Measurements from ENCODE around the gene MELK.

Gene MELK

DNA sequence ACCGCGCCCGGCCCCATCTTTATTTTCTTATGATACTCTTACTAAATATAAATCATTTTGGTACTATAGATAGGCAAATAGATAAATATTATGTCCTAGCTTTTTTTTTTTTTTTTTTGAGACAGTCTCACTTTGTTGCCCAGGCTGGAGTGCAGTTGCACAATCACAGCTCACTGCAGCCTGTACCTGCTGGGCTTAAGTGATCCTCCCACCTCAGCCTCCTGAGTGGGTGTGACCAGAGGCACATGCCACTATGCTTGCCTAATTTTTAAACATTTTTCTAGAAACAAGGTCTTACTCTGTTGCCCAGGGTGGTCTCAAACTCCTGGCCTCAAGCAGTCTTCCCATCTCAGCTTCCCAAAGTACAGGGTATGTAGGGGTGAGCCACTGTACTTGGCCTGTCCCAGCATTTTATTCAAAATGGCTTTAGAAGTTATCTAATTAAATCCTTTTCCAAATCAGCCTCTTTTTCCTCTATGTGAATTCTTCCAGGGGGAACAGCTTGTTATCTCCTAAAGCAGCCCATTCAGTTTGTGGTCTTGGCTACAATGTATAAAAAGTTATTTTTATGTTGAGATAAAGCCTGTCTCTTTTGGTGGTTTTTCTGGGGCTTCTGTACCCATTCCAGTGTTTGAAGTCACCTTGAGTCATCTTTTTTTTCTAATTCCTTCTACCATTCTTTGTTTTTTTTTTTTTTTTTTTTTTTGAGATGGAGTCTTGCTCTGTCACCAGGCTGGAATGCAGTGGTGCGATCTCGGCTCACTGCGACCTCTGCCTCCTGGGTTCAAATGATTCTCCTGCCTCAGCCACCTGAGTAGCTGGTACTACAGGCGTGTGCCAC lies 12.1 kb downstream of the MELK start:
- DNase-seq (ENCODE audit: low spot score) = no peak

DNA sequence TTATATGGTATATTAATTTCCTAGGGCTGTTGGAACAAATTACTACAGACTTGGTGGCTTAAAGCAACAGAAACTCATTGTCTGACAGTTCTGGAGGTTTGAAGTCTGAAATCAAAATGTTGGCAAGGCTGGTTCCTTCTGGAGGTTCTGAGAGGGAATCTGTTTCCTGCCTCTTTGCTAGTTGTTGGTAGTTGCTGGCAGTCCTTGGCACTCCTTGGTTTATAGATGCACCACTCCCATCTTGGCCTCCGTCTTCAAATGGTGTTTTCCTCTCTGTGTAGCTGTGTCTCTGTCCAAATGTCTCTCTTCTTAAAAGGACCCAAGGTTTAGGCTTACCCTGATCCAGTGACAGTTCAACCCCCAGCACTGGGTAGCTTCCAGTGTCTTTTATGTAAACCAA lies 17.5 kb downstream of the MELK start:
- no peak for DNase-seq (ENCODE audit: low spot score)

DNA sequence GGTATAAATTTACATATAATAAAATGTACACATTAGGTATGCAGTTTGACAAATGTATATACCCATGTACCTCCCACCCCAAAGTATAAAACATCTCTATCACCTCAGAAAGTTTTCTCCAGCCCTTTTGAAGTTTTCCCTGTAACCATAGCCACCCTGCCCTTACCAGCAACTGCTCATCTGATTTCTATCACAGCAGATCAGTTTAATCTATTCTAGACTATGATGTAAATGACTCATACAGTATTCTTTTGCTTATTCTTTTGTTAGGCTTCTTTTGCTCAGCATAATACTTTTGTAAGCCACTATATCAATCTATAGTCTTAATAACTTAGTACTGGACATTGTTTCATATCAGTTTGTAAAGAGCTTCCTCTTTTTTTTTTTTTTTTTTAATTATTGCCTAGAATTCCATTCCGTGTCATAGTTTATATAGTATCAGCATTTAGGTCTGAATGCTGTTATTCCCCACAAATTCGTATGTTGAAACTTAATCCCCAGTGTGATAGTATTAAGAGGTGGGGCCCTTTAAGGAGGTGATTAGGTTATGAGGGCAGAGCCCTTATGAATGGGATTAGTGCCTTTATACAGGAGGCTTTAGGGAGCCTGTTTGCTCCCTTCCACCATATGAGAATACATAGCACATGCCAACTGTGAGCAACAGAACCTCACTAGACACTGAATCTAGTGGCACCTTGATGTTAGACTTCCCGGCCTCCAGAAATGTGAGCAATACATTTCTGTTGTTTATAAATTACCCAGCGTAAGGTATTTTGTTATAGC lies 20.3 kb downstream of the MELK start:
- no peak for DNase-seq (ENCODE audit: low spot score)

DNA sequence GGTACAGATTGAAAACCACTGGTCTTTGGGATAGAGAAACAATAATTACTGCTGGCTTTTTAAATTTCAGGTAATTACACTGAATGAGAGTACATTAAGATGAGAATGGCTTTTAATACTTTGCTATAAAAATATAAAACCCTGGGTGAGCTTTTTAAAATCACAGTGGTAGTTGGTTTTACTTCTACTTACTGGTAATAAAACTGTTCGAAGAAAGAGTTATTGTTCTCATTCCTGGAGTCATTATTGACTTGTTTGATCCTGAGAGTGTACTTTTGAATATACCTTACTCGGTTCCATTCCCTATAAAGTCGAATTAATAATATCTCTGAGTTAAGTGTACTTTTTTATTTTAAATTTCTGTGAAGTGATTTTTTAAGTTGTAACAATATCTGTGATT lies 21.5 kb downstream of the MELK start:
- DNase-seq (ENCODE audit: low spot score) = no peak

- peak; percentile 18 for DNase-seq (ENCODE audit: low spot score)
Observed at GRCh38 chr9:36597412-36598178, 24.9 kb downstream of the MELK start.

GRCh38 chr9:36598273-36598672 lies 25.6 kb downstream of the MELK start:
- DNase-seq (ENCODE audit: low spot score) = no peak

DNA sequence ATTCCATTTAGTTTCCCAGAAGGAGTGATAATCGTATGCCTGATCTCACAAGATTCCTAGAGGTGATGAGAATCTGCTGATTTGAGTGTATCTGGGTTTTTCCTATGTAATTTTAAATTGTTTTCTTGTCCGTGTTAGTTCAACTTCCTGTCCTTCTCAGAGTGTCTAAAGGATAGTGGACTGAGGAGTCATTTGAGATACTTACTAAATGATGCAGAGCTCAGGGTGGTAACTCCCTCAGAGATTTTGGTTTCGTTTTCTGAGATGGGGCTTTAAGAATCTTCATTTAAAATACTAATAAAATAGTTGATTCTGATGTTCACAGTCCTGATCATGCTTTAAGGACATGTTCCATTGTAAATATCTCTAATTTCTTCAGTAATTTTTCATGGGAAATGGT lies 30.3 kb downstream of the MELK start:
- no peak for DNase-seq (ENCODE audit: low spot score)

DNA sequence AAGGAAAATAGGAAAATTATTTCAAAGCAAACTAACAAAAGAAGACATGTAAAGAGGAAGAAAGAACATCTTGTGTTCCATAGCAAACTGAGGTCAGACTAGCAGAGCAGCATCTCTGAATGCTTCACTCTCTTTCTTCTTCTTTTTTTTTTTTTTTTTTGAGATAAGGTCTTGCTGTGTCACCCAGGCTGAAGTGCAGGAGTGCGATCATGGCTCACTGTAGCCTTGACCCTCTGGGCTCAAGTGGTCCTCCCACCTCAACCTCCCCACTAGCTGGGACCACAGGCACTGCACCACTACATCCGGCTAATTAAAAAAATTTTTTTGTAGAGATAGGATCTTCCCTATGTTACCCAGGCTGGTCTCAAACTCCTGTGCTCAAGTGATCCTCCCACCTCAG lies 36.6 kb downstream of the MELK start:
- DNase-seq (ENCODE audit: low spot score) = no peak

- no peak for DNase-seq (ENCODE audit: low spot score)
Observed at GRCh38 chr9:36622121-36622520, 49.4 kb downstream of the MELK start.

GRCh38 chr9:36623280-36623679 lies 50.6 kb downstream of the MELK start:
- DNase-seq (ENCODE audit: low spot score) = no peak

- peak; percentile 83 for DNase-seq (ENCODE audit: low spot score)
Observed at GRCh38 chr9:36625006-36625615, 52.4 kb downstream of the MELK start.

- peak; percentile 43 for DNase-seq (ENCODE audit: low spot score)
Observed at GRCh38 chr9:36632892-36633291, 60.2 kb downstream of the MELK start.

DNA sequence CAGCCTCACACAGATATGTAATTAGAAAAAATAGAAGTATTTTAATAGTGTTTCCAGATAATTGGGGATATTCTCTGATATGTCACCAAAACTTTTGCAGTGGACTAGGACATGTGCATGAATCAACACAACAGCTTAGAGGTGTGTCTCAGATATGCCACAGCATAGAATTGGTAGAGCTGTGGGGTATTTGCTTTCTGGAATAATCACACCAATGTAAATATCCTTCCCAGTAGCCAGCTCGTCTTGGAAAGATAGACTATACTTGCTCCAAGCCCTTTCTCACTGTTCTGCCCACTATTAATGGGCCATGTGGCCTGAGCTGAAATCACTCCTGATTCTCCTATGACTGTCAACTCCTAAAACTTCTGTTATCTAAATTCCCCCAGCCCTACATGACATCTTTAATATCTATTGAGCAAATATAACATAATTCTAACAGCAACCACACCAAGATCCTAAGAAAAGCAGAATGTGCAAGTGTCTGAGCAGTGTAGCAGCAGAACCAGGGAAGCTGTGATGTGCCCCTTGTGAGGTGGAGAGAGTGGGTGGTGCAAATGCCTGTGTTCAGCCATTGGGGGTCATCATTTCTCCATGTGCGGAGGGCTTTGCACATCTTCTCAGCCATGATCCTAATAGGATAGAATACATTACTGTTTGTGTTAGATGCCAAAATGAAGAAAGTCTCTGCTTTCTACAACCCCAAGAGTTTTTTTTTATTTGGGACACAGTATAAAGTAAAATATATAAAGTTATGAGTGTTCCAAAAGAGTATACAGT lies 65.0 kb downstream of the MELK start:
- DNase-seq (ENCODE audit: low spot score) = peak; percentile 43

DNA sequence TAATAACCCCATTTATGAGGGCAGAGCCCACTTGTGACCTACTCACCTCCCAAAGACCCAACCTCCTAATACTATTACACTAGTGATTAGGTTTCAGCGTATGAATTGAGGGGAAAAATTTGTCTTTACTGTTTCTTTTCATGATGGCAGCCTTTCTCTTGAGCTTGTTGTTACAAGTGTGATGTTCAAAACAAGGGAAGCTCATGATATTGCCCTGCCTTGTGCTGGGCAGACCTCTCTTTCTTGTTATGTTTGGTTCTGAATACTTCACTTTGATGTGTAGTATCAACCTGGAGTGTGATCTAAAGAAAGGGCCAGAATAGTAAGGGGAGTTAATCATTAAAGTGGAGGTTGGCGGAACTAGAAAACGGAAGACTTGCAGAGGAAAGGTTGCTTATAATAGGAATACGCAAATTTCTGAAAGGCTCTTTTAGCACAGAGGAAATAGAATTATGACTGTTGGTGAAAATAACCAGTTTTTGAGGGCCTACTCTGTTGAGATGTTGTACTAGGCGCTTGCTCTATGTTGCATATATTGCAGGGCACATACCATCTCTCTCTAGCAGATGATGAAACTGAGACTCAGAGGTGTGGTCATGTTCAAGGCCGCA lies 68.2 kb downstream of the MELK start:
- DNase-seq (ENCODE audit: low spot score) = no peak

DNA sequence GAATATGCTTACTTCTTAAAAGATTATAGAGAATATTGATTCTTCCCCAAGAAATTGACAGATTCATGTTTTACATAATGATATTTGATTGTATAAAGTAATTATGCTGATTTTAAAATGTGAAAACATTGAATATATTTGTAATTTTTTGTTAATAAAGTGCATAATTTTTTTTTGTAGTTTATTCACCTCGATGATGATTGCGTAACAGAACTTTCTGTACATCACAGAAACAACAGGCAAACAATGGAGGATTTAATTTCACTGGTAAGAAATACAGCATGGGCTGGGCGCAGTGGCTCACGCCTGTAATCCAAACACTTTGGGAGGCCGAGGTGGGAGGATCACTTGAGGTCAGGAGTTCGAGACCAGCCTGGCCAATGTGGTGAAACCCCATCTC lies 70.1 kb downstream of the MELK start:
- no peak for DNase-seq (ENCODE audit: low spot score)

DNA sequence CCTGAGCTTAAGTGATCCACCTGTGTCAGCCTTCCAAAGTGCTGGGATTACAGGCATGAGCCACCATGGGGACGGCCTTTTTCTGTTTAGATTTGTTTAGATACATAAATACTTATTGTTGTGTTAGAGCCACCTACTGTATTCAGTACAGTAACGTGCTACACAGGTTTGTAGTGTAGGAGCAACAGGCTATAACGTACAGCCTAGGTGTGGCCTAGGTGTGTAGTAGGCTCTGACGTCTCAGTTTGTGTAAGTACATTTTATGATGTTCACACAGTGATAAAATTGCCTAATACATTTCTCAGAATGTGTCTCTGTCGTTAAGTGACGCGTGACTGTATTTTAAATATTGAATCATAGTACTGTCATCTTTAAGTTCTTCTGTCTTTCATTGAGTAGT lies 84.1 kb downstream of the MELK start:
- no peak for DNase-seq (ENCODE audit: low spot score)

- DNase-seq (ENCODE audit: low spot score) = no peak
Observed at GRCh38 chr9:36659500-36659899, 86.8 kb downstream of the MELK start.

GRCh38 chr9:36664806-36665205 lies 92.1 kb downstream of the MELK start:
- DNase-seq (ENCODE audit: low spot score) = no peak

GRCh38 chr9:36665387-36665786 lies 92.7 kb downstream of the MELK start:
- no peak for DNase-seq (ENCODE audit: low spot score)

GRCh38 chr9:36665921-36666431 lies 93.3 kb downstream of the MELK start:
- no peak for DNase-seq (ENCODE audit: low spot score)

DNA sequence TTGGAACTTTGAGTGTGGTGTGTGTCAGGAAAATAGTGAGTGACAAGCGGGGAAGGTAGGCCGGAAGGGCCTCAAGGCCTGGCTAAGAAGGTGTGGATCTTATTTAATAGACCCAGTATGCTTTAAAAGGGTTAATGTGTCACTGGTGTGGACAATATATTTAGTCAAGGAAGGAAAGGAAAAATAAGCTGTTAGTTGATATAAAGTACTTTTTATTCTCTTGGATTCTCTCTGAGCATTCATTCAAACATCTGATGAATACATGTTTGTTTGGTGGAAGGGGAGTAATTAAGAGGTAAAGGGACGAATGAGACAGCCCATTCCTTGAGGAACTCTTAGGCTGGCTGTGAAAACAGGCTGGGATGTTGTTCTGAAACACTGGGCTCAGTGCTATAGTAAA lies 98.9 kb downstream of the MELK start:
- DNase-seq (ENCODE audit: low spot score) = no peak
